K562 (cell line): ENCODE data around the gene RPL11. TPM values are rescaled to one million over a fixed set of nuclear protein-coding genes. Genes with fewer than 3 reads are reported as not detected.
A peak's percentile ranks its signal among the peaks of the same experiment; 100 is the strongest.

Experiments used
- ATF1 ChIP-seq, 2 experiments: fragments of 450-650 bp in 1 of 2; IDR thresholded peaks; 2 replicates each; pipeline ENCODE4 v1.6.1; 2016; ENCODE audit warnings: missing compliant biosample characterization in 1 of 2, missing genetic modification characterization in 1 of 2
- BMI1 ChIP-seq: fragments of 150-350 bp; IDR thresholded peaks from 2 replicates; pipeline ENCODE4 v1.6.1; 2014; ENCODE audit warnings: low read length
- BRD9 ChIP-seq: fragments of 450-650 bp; IDR thresholded peaks from 2 replicates; pipeline ENCODE4 v1.6.1; 2018; ENCODE audit warnings: low read depth; ENCODE audit not compliant: partially characterized antibody
- CSDE1 ChIP-seq, 2 experiments: fragments of 450-650 bp; IDR thresholded peaks; 2 replicates each; pipeline ENCODE4 v1.6.1; 2016; ENCODE audit warnings: mild to moderate bottlenecking in 1 of 2
- ELF1 ChIP-seq: fragments of 200-800 bp; sonication (Bioruptor generic); IDR thresholded peaks from 2 replicates; pipeline ENCODE4 v1.6.1; 2016; ENCODE audit warnings: missing genetic modification characterization, missing compliant biosample characterization
- FOS ChIP-seq: IDR thresholded peaks from 3 replicates; pipeline ENCODE4 v1.6.1; 2011; ENCODE audit not compliant: insufficient read length; ENCODE audit errors: extremely low read depth
- HLTF ChIP-seq: fragments of 450-650 bp; IDR thresholded peaks from 2 replicates; pipeline ENCODE4 v1.6.1; 2016
- IRF2 ChIP-seq: sonication (generic); formaldehyde crosslinking; IDR thresholded peaks from 2 replicates; pipeline ENCODE4 v1.8.1; 2022; ENCODE audit warnings: mild to moderate bottlenecking, missing genetic modification reagents
- MTA2 ChIP-seq: fragments of 450-650 bp; IDR thresholded peaks from 2 replicates; pipeline ENCODE4 v1.6.1; 2016; ENCODE audit warnings: low read depth
- NR3C1 ChIP-seq: sonication (generic); formaldehyde crosslinking; IDR thresholded peaks from 2 replicates; pipeline ENCODE4 v1.8.1; 2022; ENCODE audit warnings: missing genetic modification reagents
- OTX1 ChIP-seq: fragments of 450-650 bp; formaldehyde crosslinking; IDR thresholded peaks from 2 replicates; pipeline ENCODE4 v1.4.0; 2022; ENCODE audit warnings: mild to moderate bottlenecking
- PBX2 ChIP-seq, 2 experiments: IDR thresholded peaks in 1 of 2; conservative IDR thresholded peaks in 1 of 2; 2 replicates each; pipeline ENCODE4 v1.6.1; 2016; ENCODE audit warnings: low read depth in 2 of 2, mild to moderate bottlenecking in 1 of 2, missing compliant biosample characterization in 1 of 2, missing genetic modification characterization in 1 of 2, moderate library complexity in 1 of 2
- POLR3G ChIP-seq: IDR thresholded peaks from 2 replicates; pipeline ENCODE4 v1.6.1; 2011; ENCODE audit not compliant: insufficient read length, insufficient replicate concordance; ENCODE audit errors: extremely low read depth
- RFX1 ChIP-seq: fragments of 450-650 bp; IDR thresholded peaks from 2 replicates; pipeline ENCODE4 v1.6.1; 2016; ENCODE audit warnings: mild to moderate bottlenecking, moderate library complexity
- SMARCA4 ChIP-seq: fragments of 450-650 bp; IDR thresholded peaks from 2 replicates; pipeline ENCODE4 v1.6.1; 2016
- SRF ChIP-seq, 2 experiments: fragments of 250-450, 450-650 bp in 1 of 2; sonication (Bioruptor Pico) in 1 of 2; sonication (generic) in 1 of 2; formaldehyde crosslinking; IDR thresholded peaks; 2 replicates each; pipeline versions ENCODE4 v1.5.0 to v1.5.1; 2020 to 2022; ENCODE audit warnings: mild to moderate bottlenecking in 1 of 2, missing genetic modification reagents in 1 of 2
- TCF7 ChIP-seq: sonication (generic); IDR thresholded peaks from 2 replicates; pipeline ENCODE4 v1.6.1; 2016; ENCODE audit warnings: antibody characterized with exemption, borderline replicate concordance
- ZKSCAN8 ChIP-seq: fragments of 200-800 bp; sonication (Bioruptor generic); IDR thresholded peaks from 2 replicates; pipeline ENCODE4 v1.6.1; 2016; ENCODE audit warnings: missing genetic modification characterization, missing compliant biosample characterization
- ZNF511 ChIP-seq: sonication (generic); formaldehyde crosslinking; IDR thresholded peaks from 2 replicates; pipeline ENCODE4 v1.8.0; 2022; ENCODE audit warnings: mild to moderate bottlenecking, missing genetic modification reagents
- polyA plus RNA-seq, 8 experiments: library from polyadenylated mRNA; depleted of rRNA in 4 of 8; stranded (reverse) in 5 of 8; unstranded in 3 of 8; fragments of >200 nt; fragmentation: Nextera tagmentation in 2 of 8; fragmentation: Illumina TruSeq in 1 of 8; extraction: Ambion mirVana in 2 of 8; extraction: Trizol in 1 of 8; gene quantifications; 2 replicates each; pipeline versions ENCODE4 v1.2.1 to v1.2.3, GENCODE V29; 2011 to 2014; ENCODE audit warnings: inconsistent platforms in 1 of 8, missing spikeins in 1 of 8
- total RNA-seq, 7 experiments: library from RNA; depleted of rRNA in 6 of 7; stranded (reverse); fragments of >200 nt in 6 of 7; fragmentation: Illumina TruSeq in 2 of 7; extraction: Trizol in 2 of 7; gene quantifications; 2 replicates each; pipeline versions ENCODE4 v1.2.1 to v1.2.3, GENCODE V29; 2011 to 2021; ENCODE audit warnings: low replicate concordance in 1 of 7
- TF ChIP-seq, protein P1 (sequence below): fragments of 250-450 bp; sonication (Bioruptor Pico); IDR thresholded peaks from 2 replicates; pipeline ENCODE4 v1.4.0; 2020; ENCODE audit warnings: mild to moderate bottlenecking, moderate library complexity
- TF ChIP-seq, protein P2 (sequence below): sonication (generic); formaldehyde crosslinking; IDR thresholded peaks from 2 replicates; pipeline ENCODE4 v1.8.0; 2022; ENCODE audit warnings: mild to moderate bottlenecking, missing genetic modification reagents

The RPL11 gene
- total and polyA plus RNA-seq, 9 of the 15 experiments (the other 6 are each of a cell fraction or from before 2014, with no cell fraction given), result 1,781 to 4,526 (median 3,111) TPM

DNA sequence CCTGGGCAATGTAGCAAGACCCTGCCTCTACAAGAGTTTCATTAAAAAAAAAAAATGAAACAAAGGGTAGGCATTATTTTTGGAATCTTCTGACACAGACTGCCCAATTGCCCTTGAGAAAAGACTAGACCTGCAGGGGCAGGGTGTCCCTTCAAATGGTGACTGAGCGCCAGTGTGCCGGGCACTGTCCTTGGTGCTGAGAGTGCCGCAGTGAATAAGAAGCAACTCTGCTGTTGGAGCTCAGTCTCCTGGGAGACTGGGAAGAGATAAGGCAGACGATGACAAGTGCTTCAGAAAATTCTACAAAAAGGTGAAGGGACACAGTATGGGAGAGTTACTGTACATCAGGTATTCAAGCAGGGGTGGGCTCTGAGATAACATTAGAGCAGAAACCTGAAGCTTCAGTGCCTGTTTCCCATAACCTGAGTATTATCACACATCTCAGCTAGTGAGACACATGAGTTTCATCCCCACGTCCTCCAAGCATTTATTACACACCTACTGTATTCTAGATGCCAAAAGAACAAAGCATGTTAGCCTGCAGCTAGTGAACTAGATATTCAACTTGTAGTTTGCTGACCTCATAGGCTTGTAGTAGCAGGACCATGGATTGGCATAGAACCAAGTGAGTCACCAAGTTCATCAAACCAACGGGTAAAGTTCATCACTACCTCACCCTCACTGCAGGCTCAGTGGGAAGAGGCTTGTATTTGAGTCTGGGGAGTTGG is 18.4 kb upstream of the RPL11 start (continued):
- TF ChIP-seq, protein P1, sequence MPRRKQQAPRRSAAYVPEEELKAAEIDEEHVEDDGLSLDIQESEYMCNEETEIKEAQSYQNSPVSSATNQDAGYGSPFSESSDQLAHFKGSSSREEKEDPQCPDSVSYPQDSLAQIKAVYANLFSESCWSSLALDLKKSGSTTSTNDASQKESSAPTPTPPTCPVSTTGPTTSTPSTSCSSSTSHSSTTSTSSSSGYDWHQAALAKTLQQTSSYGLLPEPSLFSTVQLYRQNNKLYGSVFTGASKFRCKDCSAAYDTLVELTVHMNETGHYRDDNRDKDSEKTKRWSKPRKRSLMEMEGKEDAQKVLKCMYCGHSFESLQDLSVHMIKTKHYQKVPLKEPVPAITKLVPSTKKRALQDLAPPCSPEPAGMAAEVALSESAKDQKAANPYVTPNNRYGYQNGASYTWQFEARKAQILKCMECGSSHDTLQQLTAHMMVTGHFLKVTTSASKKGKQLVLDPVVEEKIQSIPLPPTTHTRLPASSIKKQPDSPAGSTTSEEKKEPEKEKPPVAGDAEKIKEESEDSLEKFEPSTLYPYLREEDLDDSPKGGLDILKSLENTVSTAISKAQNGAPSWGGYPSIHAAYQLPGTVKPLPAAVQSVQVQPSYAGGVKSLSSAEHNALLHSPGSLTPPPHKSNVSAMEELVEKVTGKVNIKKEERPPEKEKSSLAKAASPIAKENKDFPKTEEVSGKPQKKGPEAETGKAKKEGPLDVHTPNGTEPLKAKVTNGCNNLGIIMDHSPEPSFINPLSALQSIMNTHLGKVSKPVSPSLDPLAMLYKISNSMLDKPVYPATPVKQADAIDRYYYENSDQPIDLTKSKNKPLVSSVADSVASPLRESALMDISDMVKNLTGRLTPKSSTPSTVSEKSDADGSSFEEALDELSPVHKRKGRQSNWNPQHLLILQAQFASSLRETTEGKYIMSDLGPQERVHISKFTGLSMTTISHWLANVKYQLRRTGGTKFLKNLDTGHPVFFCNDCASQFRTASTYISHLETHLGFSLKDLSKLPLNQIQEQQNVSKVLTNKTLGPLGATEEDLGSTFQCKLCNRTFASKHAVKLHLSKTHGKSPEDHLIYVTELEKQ (CRISPR knock-in tag), result no peak
- peak; percentile 96 for TF ChIP-seq ZNF511 (CRISPR knock-in tag)
- no peak for TF ChIP-seq CSDE1 (IDR thresholded peaks at IDR 0.05)
- TF ChIP-seq RFX1, result peak; percentile 69
- no peak for TF ChIP-seq TCF7
- no peak for TF ChIP-seq FOS
- no peak for TF ChIP-seq PBX2 (CRISPR knock-in tag; IDR thresholded peaks at IDR 0.05; ENCODE audit: low read depth)
- TF ChIP-seq PBX2 (tag; conservative IDR thresholded peaks at IDR 0.05; ENCODE audit: low read depth), result peak; percentile 28; the same call in 1 of the 2 replicates
- TF ChIP-seq OTX1 (CRISPR knock-in tag), result no peak
- TF ChIP-seq ZKSCAN8 (CRISPR knock-in tag), result 0 out of 2 replicates have a peak, but pooled peaks have one; percentile 71
- TF ChIP-seq BRD9, result no peak
- TF ChIP-seq, protein P2, sequence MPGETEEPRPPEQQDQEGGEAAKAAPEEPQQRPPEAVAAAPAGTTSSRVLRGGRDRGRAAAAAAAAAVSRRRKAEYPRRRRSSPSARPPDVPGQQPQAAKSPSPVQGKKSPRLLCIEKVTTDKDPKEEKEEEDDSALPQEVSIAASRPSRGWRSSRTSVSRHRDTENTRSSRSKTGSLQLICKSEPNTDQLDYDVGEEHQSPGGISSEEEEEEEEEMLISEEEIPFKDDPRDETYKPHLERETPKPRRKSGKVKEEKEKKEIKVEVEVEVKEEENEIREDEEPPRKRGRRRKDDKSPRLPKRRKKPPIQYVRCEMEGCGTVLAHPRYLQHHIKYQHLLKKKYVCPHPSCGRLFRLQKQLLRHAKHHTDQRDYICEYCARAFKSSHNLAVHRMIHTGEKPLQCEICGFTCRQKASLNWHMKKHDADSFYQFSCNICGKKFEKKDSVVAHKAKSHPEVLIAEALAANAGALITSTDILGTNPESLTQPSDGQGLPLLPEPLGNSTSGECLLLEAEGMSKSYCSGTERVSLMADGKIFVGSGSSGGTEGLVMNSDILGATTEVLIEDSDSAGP, result no peak
- no peak for TF ChIP-seq MTA2
- TF ChIP-seq POLR3G, result no peak
- no peak for TF ChIP-seq ELF1
- TF ChIP-seq IRF2 (CRISPR knock-in tag), result no peak
- peak in 1 of 2 experiments; percentile 74; a peak in 2 of 4 replicates for TF ChIP-seq SRF (CRISPR knock-in tag; IDR thresholded peaks at IDR 0.05)
- no peak for TF ChIP-seq NR3C1 (CRISPR knock-in tag)
- no peak for TF ChIP-seq BMI1
- TF ChIP-seq SMARCA4, result peak; percentile 36; the same call in 1 of the 2 replicates
- no peak for TF ChIP-seq HLTF
- no peak for TF ChIP-seq ATF1 (CRISPR knock-in tag; IDR thresholded peaks at IDR 0.05)
- peak; percentile 32; the same call in 1 of the 2 replicates for TF ChIP-seq ATF1 (tag; IDR thresholded peaks at IDR 0.05)
